Measurements from ENCODE around the gene APEH.

GRCh38 chr3:49706456-49707112 is 32.4 kb downstream of the APEH start:
- TF ChIP-seq, protein P1, sequence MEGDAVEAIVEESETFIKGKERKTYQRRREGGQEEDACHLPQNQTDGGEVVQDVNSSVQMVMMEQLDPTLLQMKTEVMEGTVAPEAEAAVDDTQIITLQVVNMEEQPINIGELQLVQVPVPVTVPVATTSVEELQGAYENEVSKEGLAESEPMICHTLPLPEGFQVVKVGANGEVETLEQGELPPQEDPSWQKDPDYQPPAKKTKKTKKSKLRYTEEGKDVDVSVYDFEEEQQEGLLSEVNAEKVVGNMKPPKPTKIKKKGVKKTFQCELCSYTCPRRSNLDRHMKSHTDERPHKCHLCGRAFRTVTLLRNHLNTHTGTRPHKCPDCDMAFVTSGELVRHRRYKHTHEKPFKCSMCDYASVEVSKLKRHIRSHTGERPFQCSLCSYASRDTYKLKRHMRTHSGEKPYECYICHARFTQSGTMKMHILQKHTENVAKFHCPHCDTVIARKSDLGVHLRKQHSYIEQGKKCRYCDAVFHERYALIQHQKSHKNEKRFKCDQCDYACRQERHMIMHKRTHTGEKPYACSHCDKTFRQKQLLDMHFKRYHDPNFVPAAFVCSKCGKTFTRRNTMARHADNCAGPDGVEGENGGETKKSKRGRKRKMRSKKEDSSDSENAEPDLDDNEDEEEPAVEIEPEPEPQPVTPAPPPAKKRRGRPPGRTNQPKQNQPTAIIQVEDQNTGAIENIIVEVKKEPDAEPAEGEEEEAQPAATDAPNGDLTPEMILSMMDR (IDR thresholded peaks at IDR 0.05; ENCODE audit: insufficient read depth, low read length, poor library complexity, severe bottlenecking) = no peak
- no peak for TF ChIP-seq EZH2phosphoT487 (conservative IDR thresholded peaks at IDR 0.05; ENCODE audit: low read length)
